Stimulated activated CD4-positive, alpha-beta T cell treated with anti-CD3 and anti-CD28 coated beads, Interleukin-15, amount 100 ng/mL, for 24 hours (primary cell): Measurements from ENCODE around the gene METAP1.
"Not testable (repeated sequence)": the region's sequence is repeated elsewhere in the genome, so short reads cannot be mapped to it uniquely, and the experiment has no call there.

Source experiments
- DNase-seq: peaks from one replicate; pipeline ENCODE4 v3.0.0-alpha.2; 2020

METAP1 gene

GRCh38 chr4:98995183-98996055, at the start of gene METAP1:
Gene METAP1, plus strand, starts transcription at chr4:98995721. Its CDS starts 33 bp downstream, at chr4:98995754.
- DNase-seq: peak; percentile 96

- DNase-seq: no peak
Observed at GRCh38 chr4:98946359-98946758, 49.2 kb upstream of the METAP1 start.

- DNase-seq: no peak
Observed at GRCh38 chr4:98950925-98951324, 44.6 kb upstream of the METAP1 start.

- no peak for DNase-seq
Observed at GRCh38 chr4:98951710-98952109, 43.8 kb upstream of the METAP1 start.

GRCh38 chr4:98955229-98955628, 40.3 kb upstream of the METAP1 start:
- DNase-seq: no peak

- no peak for DNase-seq
Observed at GRCh38 chr4:98958065-98958464, 37.5 kb upstream of the METAP1 start.

GRCh38 chr4:98959411-98959810, 36.1 kb upstream of the METAP1 start:
- no peak for DNase-seq

GRCh38 chr4:98961770-98962169, 33.8 kb upstream of the METAP1 start:
- DNase-seq: no peak

GRCh38 chr4:98963538-98964433, 31.7 kb upstream of the METAP1 start:
- no peak for DNase-seq

GRCh38 chr4:98966926-98967325, 28.6 kb upstream of the METAP1 start:
- DNase-seq: no peak

- no peak for DNase-seq
Observed at GRCh38 chr4:98967786-98968329, 27.7 kb upstream of the METAP1 start.

GRCh38 chr4:98969878-98970785, 25.4 kb upstream of the METAP1 start:
- DNase-seq: no peak

GRCh38 chr4:98976716-98977115, 18.8 kb upstream of the METAP1 start:
- DNase-seq: no peak

GRCh38 chr4:98977557-98977956, 18.0 kb upstream of the METAP1 start:
- DNase-seq: no peak

- no peak for DNase-seq
Observed at GRCh38 chr4:98987720-98988119, 7.8 kb upstream of the METAP1 start.

- not testable (repeated sequence) for DNase-seq
Observed at GRCh38 chr4:98992835-98993234, 2.7 kb upstream of the METAP1 start.

- DNase-seq: no peak
Observed at GRCh38 chr4:98993419-98994071, 2.0 kb upstream of the METAP1 start.

- no peak for DNase-seq
Observed at GRCh38 chr4:98994474-98995182, 893 bp upstream of the METAP1 start.

GRCh38 chr4:98996056-98996764, 689 bp downstream of the METAP1 start:
- DNase-seq: peak; percentile 48

- no peak for DNase-seq
Observed at GRCh38 chr4:98996765-98997068, 1.2 kb downstream of the METAP1 start.

GRCh38 chr4:98997166-98997565, 1.6 kb downstream of the METAP1 start:
- DNase-seq: no peak
